Measurements from ENCODE around the gene KIF26A.
"Not testable (repeated sequence)": the region's sequence is repeated elsewhere in the genome, so short reads cannot be mapped to it uniquely, and the experiment has no call there.

The KIF26A gene

GRCh38 chr14:104203071-104203425, 64.7 kb downstream of the KIF26A start:
- WGBS = 84% methylated on average over 8 of the region's 8 CpGs
- Histone ChIP-seq H3K4me3 (ENCODE audit: low read length) (no peak overlapping the region), H3K36me3 (ENCODE audit: insufficient read depth, low read length) (no peaks in the 10 kb centered on the region), H3K4me1 (ENCODE audit: insufficient read depth, low read length) (no peaks in the 10 kb centered on the region), H3K27ac (ENCODE audit: low read depth, low read length) (no peak overlapping the region), H3K27me3 (ENCODE audit: insufficient read depth, low read length) (no peaks in the 10 kb centered on the region), H3K9me3 (ENCODE audit: insufficient read depth, low read depth, low read length) (no peaks in the 10 kb centered on the region), H3K9ac (ENCODE audit: low read depth, low read length) (no peak overlapping the region)

- no peaks in the 10 kb centered on the region for H3K4me1 ChIP-seq (ENCODE audit: insufficient read depth, low read length)
- no peak overlapping the region for H3K4me3 ChIP-seq (ENCODE audit: low read length)
- 96% methylated on average over 2 of the region's 2 CpGs for WGBS
- no peaks in the 10 kb centered on the region for H3K36me3 ChIP-seq (ENCODE audit: insufficient read depth, low read length)
- no peak overlapping the region for H3K27ac ChIP-seq (ENCODE audit: low read depth, low read length)
- H3K27me3 ChIP-seq (ENCODE audit: insufficient read depth, low read length) = no peaks in the 10 kb centered on the region
- no peaks in the 10 kb centered on the region for H3K9me3 ChIP-seq (ENCODE audit: insufficient read depth, low read depth, low read length)
- no peak overlapping the region for H3K9ac ChIP-seq (ENCODE audit: low read depth, low read length)
Observed at GRCh38 chr14:104204660-104205149, 66.3 kb downstream of the KIF26A start.

GRCh38 chr14:104205781-104206180, 67.4 kb downstream of the KIF26A start:
- H3K4me1 ChIP-seq (ENCODE audit: insufficient read depth, low read length) = no peaks in the 10 kb centered on the region
- no peak overlapping the region for H3K4me3 ChIP-seq (ENCODE audit: low read length)
- H3K27ac ChIP-seq (ENCODE audit: low read depth, low read length) = no peak overlapping the region
- WGBS = 83% methylated on average over 6 of the region's 6 CpGs
- H3K9ac ChIP-seq (ENCODE audit: low read depth, low read length) = no peak overlapping the region
- no peaks in the 10 kb centered on the region for H3K27me3 ChIP-seq (ENCODE audit: insufficient read depth, low read length)
- H3K9me3 ChIP-seq (ENCODE audit: insufficient read depth, low read depth, low read length) = no peaks in the 10 kb centered on the region
- H3K36me3 ChIP-seq (ENCODE audit: insufficient read depth, low read length) = no peaks in the 10 kb centered on the region

GRCh38 chr14:104206281-104206904, 68.0 kb downstream of the KIF26A start:
- WGBS = 41% methylated on average over 15 of the region's 15 CpGs
- H3K9me3 ChIP-seq (ENCODE audit: insufficient read depth, low read depth, low read length) = no peaks in the 10 kb centered on the region

GRCh38 chr14:104207142-104208014, 69.0 kb downstream of the KIF26A start:
- no peak overlapping the region for H3K27ac ChIP-seq (ENCODE audit: low read depth, low read length)
- H3K4me1 ChIP-seq (ENCODE audit: insufficient read depth, low read length) = no peaks in the 10 kb centered on the region
- 91% methylated on average over 22 of the region's 22 CpGs for WGBS
- no peak overlapping the region for H3K9ac ChIP-seq (ENCODE audit: low read depth, low read length)
- H3K9me3 ChIP-seq (ENCODE audit: insufficient read depth, low read depth, low read length) = no peaks in the 10 kb centered on the region
- H3K36me3 ChIP-seq (ENCODE audit: insufficient read depth, low read length) = no peaks in the 10 kb centered on the region
- no peaks in the 10 kb centered on the region for H3K27me3 ChIP-seq (ENCODE audit: insufficient read depth, low read length)
- no peak overlapping the region for H3K4me3 ChIP-seq (ENCODE audit: low read length)

More at GRCh38 chr14:104206281-104206904, 68.0 kb downstream of the KIF26A start:
- Histone ChIP-seq H3K36me3 (ENCODE audit: insufficient read depth, low read length) (no peaks in the 10 kb centered on the region), H3K4me1 (ENCODE audit: insufficient read depth, low read length) (no peaks in the 10 kb centered on the region), H3K27ac (ENCODE audit: low read depth, low read length) (no peak overlapping the region), H3K9ac (ENCODE audit: low read depth, low read length) (no peak overlapping the region), H3K4me3 (ENCODE audit: low read length) (no peak overlapping the region), H3K27me3 (ENCODE audit: insufficient read depth, low read length) (no peaks in the 10 kb centered on the region)

- H3K4me3 ChIP-seq (ENCODE audit: low read length); H3K27ac ChIP-seq (ENCODE audit: low read depth, low read length); H3K4me1 ChIP-seq (ENCODE audit: insufficient read depth, low read length); H3K9ac ChIP-seq (ENCODE audit: low read depth, low read length); H3K27me3 ChIP-seq (ENCODE audit: insufficient read depth, low read length); H3K9me3 ChIP-seq (ENCODE audit: insufficient read depth, low read depth, low read length); H3K36me3 ChIP-seq (ENCODE audit: insufficient read depth, low read length): not testable (repeated sequence)
- WGBS = 94% methylated on average over 13 of the region's 13 CpGs
Observed at GRCh38 chr14:104208015-104208295, 69.6 kb downstream of the KIF26A start.

GRCh38 chr14:104208331-104208730, 69.9 kb downstream of the KIF26A start:
- WGBS = 96% methylated on average over 21 of the region's 21 CpGs
- not testable (repeated sequence) for H3K27ac ChIP-seq (ENCODE audit: low read depth, low read length); H3K9me3 ChIP-seq (ENCODE audit: insufficient read depth, low read depth, low read length); H3K4me1 ChIP-seq (ENCODE audit: insufficient read depth, low read length); H3K27me3 ChIP-seq (ENCODE audit: insufficient read depth, low read length); H3K9ac ChIP-seq (ENCODE audit: low read depth, low read length); H3K36me3 ChIP-seq (ENCODE audit: insufficient read depth, low read length); H3K4me3 ChIP-seq (ENCODE audit: low read length)

GRCh38 chr14:104209071-104209470, 70.7 kb downstream of the KIF26A start:
- not testable (repeated sequence) for H3K4me1 ChIP-seq (ENCODE audit: insufficient read depth, low read length); H3K9me3 ChIP-seq (ENCODE audit: insufficient read depth, low read depth, low read length); H3K4me3 ChIP-seq (ENCODE audit: low read length); H3K27ac ChIP-seq (ENCODE audit: low read depth, low read length); H3K36me3 ChIP-seq (ENCODE audit: insufficient read depth, low read length); H3K27me3 ChIP-seq (ENCODE audit: insufficient read depth, low read length); H3K9ac ChIP-seq (ENCODE audit: low read depth, low read length)
- 94% methylated on average over 15 of the region's 15 CpGs for WGBS

GRCh38 chr14:104209985-104210816, 71.8 kb downstream of the KIF26A start:
- Histone ChIP-seq H3K9me3 (ENCODE audit: insufficient read depth, low read depth, low read length) (no peaks in the 10 kb centered on the region), H3K4me3 (ENCODE audit: low read length) (no peak overlapping the region), H3K27ac (ENCODE audit: low read depth, low read length) (no peak overlapping the region), H3K9ac (ENCODE audit: low read depth, low read length) (no peak overlapping the region), H3K27me3 (ENCODE audit: insufficient read depth, low read length) (no peaks in the 10 kb centered on the region), H3K36me3 (ENCODE audit: insufficient read depth, low read length) (no peaks in the 10 kb centered on the region), H3K4me1 (ENCODE audit: insufficient read depth, low read length) (no peaks in the 10 kb centered on the region)
- WGBS = 94% methylated on average over 21 of the region's 21 CpGs

GRCh38 chr14:104210817-104211195, 72.4 kb downstream of the KIF26A start:
- H3K36me3 ChIP-seq (ENCODE audit: insufficient read depth, low read length) = no peaks in the 10 kb centered on the region
- H3K9ac ChIP-seq (ENCODE audit: low read depth, low read length) = no peak overlapping the region
- H3K4me1 ChIP-seq (ENCODE audit: insufficient read depth, low read length) = no peaks in the 10 kb centered on the region
- no peak overlapping the region for H3K4me3 ChIP-seq (ENCODE audit: low read length)
- 94% methylated on average over 11 of the region's 11 CpGs for WGBS
- H3K27ac ChIP-seq (ENCODE audit: low read depth, low read length) = no peak overlapping the region
- no peaks in the 10 kb centered on the region for H3K9me3 ChIP-seq (ENCODE audit: insufficient read depth, low read depth, low read length)
- no peaks in the 10 kb centered on the region for H3K27me3 ChIP-seq (ENCODE audit: insufficient read depth, low read length)

GRCh38 chr14:104211215-104211614, 72.8 kb downstream of the KIF26A start:
- 88% methylated on average over 13 of the region's 13 CpGs for WGBS
- H3K4me3 ChIP-seq (ENCODE audit: low read length) = no peak overlapping the region

More at GRCh38 chr14:104211215-104211614, 72.8 kb downstream of the KIF26A start:
- no peak overlapping the region for H3K27ac ChIP-seq (ENCODE audit: low read depth, low read length)
- no peaks in the 10 kb centered on the region for H3K4me1 ChIP-seq (ENCODE audit: insufficient read depth, low read length)
- H3K27me3 ChIP-seq (ENCODE audit: insufficient read depth, low read length) = no peaks in the 10 kb centered on the region
- no peaks in the 10 kb centered on the region for H3K36me3 ChIP-seq (ENCODE audit: insufficient read depth, low read length)
- H3K9me3 ChIP-seq (ENCODE audit: insufficient read depth, low read depth, low read length) = no peaks in the 10 kb centered on the region
- H3K9ac ChIP-seq (ENCODE audit: low read depth, low read length) = no peak overlapping the region
